ENCODE data around the gene GNG7.
"Not testable (repeated sequence)": the region's sequence is repeated elsewhere in the genome, so short reads cannot be mapped to it uniquely, and the experiment has no call there.

Gene GNG7

GRCh38 chr19:2547033-2547680, 155.3 kb downstream of the GNG7 start:
- no peak for DNase-seq

DNA sequence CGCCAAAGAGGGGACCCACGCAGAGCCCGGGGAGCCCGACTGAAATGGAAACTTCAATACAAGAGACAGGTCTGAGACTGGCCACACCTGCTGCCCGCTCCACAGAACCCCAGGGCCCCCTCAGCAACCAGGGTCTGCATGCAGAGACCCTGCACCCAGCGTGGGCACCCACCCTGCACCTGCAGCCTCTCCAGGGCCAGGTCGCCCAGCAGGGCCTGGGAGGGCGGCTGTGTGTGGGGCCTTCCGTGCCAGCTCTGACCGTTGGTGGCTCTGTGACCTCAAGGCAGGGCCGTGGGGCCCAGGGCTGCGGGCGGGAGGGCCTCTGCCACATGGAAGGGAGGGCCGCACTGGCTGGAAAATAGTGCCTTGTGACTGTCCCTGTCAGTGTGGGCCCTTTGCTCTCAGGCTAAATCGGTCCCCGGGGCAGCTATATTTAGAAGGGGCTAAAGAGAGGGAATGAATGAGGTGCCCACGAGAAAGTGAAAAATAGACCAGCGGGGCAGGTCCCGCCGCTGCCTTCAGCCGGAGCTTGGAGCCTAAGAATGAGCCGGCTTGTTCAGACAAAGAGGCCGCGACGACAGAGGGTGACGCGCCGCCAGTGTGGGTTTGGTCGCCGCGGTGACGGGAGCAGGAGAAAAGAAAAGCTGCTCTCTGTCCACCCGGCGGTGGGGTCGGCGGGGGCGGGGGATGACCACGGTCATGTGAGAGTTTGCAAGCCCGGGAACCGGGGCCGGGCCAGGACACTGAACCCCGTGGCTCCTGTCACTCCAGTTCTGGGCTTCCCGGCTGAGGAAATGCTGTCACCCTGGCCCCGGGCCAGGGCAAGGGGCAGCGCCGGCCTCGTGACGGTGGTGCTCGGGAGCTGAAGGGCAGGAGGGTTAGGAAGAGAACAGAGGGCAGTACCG, 156.1 kb downstream of the GNG7 start:
- DNase-seq: no peak

GRCh38 chr19:2545416-2546127, 156.9 kb downstream of the GNG7 start:
- DNase-seq: not testable (repeated sequence)

- no peak for DNase-seq
Measured at GRCh38 chr19:2544576-2545415, 157.7 kb downstream of the GNG7 start.

GRCh38 chr19:2543463-2544442, 158.7 kb downstream of the GNG7 start:
- DNase-seq: peak; percentile 68 to 72

GRCh38 chr19:2543072-2543462, 159.4 kb downstream of the GNG7 start:
- DNase-seq: not testable (repeated sequence)

GRCh38 chr19:2542341-2543069, 160.0 kb downstream of the GNG7 start:
- DNase-seq: no peak

DNA sequence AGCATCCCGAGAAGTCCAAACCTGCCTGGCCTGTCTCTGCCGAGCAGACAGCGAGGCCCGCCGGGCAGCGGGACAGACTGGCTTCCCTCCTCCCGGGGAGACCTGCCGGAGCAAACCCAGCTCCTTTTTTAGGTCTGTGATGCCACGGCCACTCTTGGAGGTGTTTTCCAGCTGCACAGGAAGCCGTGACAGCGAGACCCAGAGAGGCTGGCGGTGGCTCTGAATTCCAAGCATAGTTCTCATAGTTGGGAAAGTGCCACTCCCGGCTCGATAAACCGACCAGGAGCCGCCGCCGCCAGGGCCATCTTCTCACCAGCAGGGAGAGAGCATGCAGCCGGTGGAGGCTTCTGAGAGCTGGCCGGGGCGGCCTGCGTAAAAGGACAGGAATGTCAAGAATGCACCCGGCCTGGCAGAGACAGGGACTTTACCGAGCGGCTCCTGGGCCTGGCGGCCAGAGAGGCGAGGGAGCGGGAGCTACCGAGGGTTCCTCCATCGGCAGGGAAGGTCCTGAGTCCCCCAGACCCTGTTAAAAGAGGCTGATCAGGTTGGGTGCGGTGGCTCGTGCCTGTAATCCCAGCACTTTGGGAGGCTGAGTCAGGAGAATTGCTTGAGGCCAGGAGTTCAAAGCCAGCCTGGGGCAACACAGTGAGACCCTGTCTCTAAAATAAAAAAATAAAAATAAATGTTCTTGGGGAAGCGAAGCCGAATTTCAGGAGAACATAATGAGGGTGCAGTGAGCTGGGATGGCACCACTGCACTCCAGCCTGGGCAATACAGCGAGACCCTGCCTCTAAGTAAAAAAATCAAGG, 161.6 kb downstream of the GNG7 start:
- no peak for DNase-seq

DNA sequence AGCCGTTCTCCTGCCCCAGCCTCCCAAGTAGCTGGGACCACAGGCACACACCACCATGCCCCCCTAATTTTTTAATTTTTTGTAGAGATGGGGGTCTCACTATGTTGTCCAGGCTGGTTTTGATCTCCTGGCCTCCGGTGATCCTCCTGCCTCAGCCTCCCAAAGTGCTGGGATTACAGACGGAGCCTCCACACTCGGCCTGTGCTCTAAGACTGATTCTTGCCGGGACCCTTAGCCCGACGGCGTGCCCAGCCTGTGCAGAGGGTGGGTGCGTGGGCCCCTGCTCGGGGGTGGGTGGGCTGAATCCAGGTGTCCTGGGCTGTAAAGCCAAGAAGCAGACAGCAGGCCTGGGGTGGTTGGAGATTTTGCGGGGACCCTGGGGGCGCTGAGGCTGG, 162.2 kb downstream of the GNG7 start:
- no peak for DNase-seq

DNA sequence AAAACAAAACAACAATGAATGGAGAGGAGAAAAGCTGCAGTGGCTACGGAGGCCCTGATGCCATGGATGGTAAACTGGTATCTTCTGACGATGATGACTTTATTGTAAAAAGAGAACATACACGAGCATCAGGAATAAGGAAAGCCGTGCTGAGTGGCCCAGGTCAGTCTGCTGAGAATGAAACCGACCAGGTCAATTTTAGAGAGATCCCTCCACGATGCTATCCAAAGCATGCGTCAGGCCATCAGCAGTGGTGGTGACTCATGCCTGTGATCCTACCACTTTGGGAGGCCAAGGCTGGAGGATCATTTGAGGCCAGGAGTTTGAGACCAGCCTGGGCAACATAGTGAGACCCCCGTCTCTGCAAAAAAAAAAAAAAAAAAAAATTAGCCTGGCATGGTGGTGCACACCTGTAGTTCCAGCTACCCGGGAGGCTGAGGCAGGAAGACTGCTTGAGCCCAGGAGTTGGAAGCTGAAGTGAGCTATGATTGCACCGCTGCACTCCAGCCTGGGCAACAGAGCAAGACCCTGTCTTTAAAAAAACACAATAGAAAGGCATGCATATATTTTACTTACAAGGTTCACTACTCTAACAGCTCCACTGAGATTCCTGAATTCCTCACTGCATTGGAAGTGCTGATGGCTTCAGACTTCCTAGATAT, 164.3 kb downstream of the GNG7 start:
- DNase-seq: no peak

- DNase-seq: not testable (repeated sequence)
Measured at GRCh38 chr19:2537584-2537983, 164.9 kb downstream of the GNG7 start.

DNA sequence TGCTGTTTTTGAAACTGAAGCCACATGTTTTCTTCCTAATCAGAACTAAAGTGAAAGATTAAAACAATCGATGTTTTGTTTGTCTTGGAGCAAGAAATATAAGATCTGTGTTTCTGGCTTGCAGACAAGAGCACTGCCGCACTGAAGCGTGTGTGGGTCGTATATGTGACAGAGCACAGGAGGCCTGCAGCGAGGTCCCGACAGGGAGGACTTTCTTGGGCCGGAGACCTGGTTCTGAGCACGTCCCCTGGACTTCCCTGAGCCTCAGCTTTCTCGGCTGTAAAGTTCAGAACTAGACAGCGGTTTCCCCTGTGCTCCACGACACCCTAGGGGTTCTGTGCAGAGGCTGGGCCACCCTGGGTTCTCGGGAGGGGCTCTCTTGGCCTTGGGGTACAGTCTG, 166.0 kb downstream of the GNG7 start:
- no peak for DNase-seq

DNA sequence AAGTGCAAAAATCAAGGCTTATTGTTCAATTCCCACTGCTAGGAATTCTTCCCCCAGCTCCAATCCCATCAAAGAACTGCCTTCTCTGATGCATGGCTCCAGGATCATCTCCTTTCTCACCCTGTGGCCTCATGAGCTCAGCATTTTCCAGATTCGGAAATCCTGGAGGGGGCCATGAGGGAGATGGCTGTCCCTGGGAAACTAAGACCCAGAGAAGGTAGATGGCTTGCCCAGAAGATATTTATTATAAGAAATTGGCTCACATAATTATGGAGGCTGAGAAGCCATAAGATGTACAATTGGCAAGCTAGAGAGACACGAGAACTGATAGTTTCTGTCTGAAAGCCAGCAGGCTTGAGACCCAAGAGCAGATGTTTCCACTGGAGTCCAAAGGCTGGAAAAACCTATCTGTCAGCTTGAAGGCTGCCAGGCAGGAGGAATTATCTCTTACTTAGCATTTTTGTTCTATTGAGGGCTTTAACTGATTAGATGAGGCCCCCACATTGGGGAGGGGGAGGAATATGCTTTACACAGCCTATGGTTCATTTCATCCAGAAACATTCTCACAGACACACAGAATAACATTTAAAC, 168.0 kb downstream of the GNG7 start:
- DNase-seq: no peak

GRCh38 chr19:2533686-2534422, 168.6 kb downstream of the GNG7 start:
- DNase-seq: no peak

GRCh38 chr19:2533072-2533425, 169.4 kb downstream of the GNG7 start:
- no peak for DNase-seq

DNA sequence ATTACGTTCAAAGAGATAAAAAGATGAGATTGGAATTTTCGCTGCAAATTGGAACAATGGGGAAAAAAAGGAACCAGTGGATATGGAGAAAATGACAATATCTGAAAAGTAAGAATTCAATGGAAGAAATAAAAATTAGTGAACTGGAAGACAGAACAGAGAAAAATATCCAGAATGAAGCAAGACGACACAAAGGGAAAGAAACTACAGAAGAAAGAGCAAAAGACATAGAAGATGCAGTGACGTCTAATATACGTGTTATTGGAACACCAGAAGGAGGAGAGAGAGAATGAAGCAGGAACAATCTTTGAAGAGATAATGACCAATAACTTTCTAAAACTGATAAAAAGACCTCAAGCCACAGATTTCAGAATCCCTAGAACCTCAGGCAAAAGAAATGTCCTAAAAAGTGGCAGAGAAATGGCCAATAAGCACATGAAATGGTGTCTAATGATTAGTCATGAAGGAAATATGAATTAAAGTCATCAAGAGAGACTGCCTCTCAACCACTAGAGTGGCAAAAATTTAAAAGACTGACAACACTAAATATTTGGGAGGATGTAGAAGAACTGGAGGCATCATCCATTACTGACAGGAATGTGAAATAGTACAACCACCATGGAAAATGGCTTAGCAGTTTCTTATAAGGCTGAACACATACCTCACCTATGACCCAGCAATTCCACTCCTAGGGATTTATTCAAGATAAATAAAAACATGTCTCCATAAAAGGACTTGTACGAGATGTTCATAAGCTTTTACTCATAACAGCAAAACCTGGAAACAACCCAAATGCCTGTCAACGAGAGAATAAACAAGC, 170.0 kb downstream of the GNG7 start:
- DNase-seq: no peak

- not testable (repeated sequence) for DNase-seq
Measured at GRCh38 chr19:2529942-2530341, 172.6 kb downstream of the GNG7 start.
